GM19452 (cell line): ENCODE measurements around the gene ABCC10.
"Not testable (repeated sequence)": the region's sequence is repeated elsewhere in the genome, so short reads cannot be mapped to it uniquely, and the experiment has no call there.

ENCODE experiments used
- ATAC-seq: cut with Tn5 transposase; IDR thresholded peaks from one replicate; pipeline ENCODE4 v1.9.1; 2021; ENCODE audit not compliant: unreplicated experiment

The ABCC10 gene

GRCh38 chr6:43427406-43428111, at the start of gene ABCC10:
ABCC10 (plus strand) TSS chr6:43427541; CDS start chr6:43427979, 438 bp downstream.
- ATAC-seq: peak; percentile 91

- no peak for ATAC-seq
Observed at GRCh38 chr6:43377710-43378229, 49.6 kb upstream of the ABCC10 start.

GRCh38 chr6:43378631-43379030, 48.7 kb upstream of the ABCC10 start:
- no peak for ATAC-seq

GRCh38 chr6:43380858-43381257, 46.5 kb upstream of the ABCC10 start:
- ATAC-seq: not testable (repeated sequence)

GRCh38 chr6:43383021-43383667, 44.2 kb upstream of the ABCC10 start:
- ATAC-seq: no peak

GRCh38 chr6:43386492-43386891, 40.8 kb upstream of the ABCC10 start:
- ATAC-seq: no peak

GRCh38 chr6:43389730-43390295, 37.5 kb upstream of the ABCC10 start:
- no peak for ATAC-seq

- not testable (repeated sequence) for ATAC-seq
Observed at GRCh38 chr6:43390753-43391439, 36.4 kb upstream of the ABCC10 start.

- no peak for ATAC-seq
Observed at GRCh38 chr6:43391440-43392031, 35.8 kb upstream of the ABCC10 start.

GRCh38 chr6:43393133-43393532, 34.2 kb upstream of the ABCC10 start:
- not testable (repeated sequence) for ATAC-seq

GRCh38 chr6:43393602-43394001, 33.7 kb upstream of the ABCC10 start:
- ATAC-seq: no peak

GRCh38 chr6:43394982-43395381, 32.4 kb upstream of the ABCC10 start:
- ATAC-seq: no peak

GRCh38 chr6:43395776-43396175, 31.6 kb upstream of the ABCC10 start:
- ATAC-seq: no peak

- no peak for ATAC-seq
Observed at GRCh38 chr6:43396408-43397149, 30.8 kb upstream of the ABCC10 start.

- no peak for ATAC-seq
Observed at GRCh38 chr6:43399932-43400487, 27.3 kb upstream of the ABCC10 start.

GRCh38 chr6:43401730-43402129, 25.6 kb upstream of the ABCC10 start:
- ATAC-seq: no peak

GRCh38 chr6:43402820-43403219, 24.5 kb upstream of the ABCC10 start:
- no peak for ATAC-seq

GRCh38 chr6:43405354-43405753, 22.0 kb upstream of the ABCC10 start:
- no peak for ATAC-seq

- ATAC-seq: no peak
Observed at GRCh38 chr6:43407296-43407695, 20.0 kb upstream of the ABCC10 start.

GRCh38 chr6:43408259-43408658, 19.1 kb upstream of the ABCC10 start:
- ATAC-seq: no peak
